Muscle layer of duodenum (tissue), 2 donors: ENCODE results near the gene IGSF3.

Experiments used
- H3K27ac ChIP-seq: one replicate; pipeline ENCODE4 v1.7.0; 2013; ENCODE audit warnings: mild to moderate bottlenecking, low read length
- H3K27me3 ChIP-seq: one replicate; pipeline ENCODE4 v1.7.0; 2013; ENCODE audit warnings: low read depth, mild to moderate bottlenecking, control low read depth, low read length
- H3K36me3 ChIP-seq, 2 donors: one replicate each; pipeline ENCODE4 v1.7.0; 2013; ENCODE audit warnings: low read length in 2 of 2, control low read depth in 1 of 2, mild to moderate bottlenecking in 1 of 2; ENCODE audit not compliant: insufficient read depth in 2 of 2, control insufficient read depth in 1 of 2
- H3K4me1 ChIP-seq, 2 donors: one replicate each; pipeline ENCODE4 v1.7.0; 2013; ENCODE audit warnings: low read length in 2 of 2, mild to moderate bottlenecking in 2 of 2, control low read depth in 1 of 2, moderate library complexity in 1 of 2; ENCODE audit not compliant: insufficient read depth in 2 of 2, control insufficient read depth in 1 of 2
- H3K4me3 ChIP-seq, 2 donors: one replicate each; pipeline ENCODE4 v1.7.0; 2013; ENCODE audit warnings: low read length in 2 of 2, low read depth in 1 of 2, mild to moderate bottlenecking in 1 of 2
- H3K9me3 ChIP-seq, 2 donors: one replicate each; pipeline ENCODE4 v1.7.0; 2013; ENCODE audit warnings: low read length in 2 of 2, control low read depth in 1 of 2, mild to moderate bottlenecking in 1 of 2; ENCODE audit not compliant: control insufficient read depth in 1 of 2
- donor health status: healthy.

The IGSF3 gene

GRCh38 chr1:116537040-116537831 lies 130.3 kb downstream of the IGSF3 start:
- H3K9me3 ChIP-seq: no peaks in the 10 kb centered on the region
- peaks cover 0 to 3% of the 10 kb centered on the region in 2 donors for H3K4me1 ChIP-seq
- H3K36me3 ChIP-seq: peaks cover 13 to 26% of the 10 kb centered on the region in 2 donors
- H3K27me3 ChIP-seq: no peaks in the 10 kb centered on the region
- no peak overlapping the region for H3K4me3 ChIP-seq
- no peak overlapping the region for H3K27ac ChIP-seq

DNA sequence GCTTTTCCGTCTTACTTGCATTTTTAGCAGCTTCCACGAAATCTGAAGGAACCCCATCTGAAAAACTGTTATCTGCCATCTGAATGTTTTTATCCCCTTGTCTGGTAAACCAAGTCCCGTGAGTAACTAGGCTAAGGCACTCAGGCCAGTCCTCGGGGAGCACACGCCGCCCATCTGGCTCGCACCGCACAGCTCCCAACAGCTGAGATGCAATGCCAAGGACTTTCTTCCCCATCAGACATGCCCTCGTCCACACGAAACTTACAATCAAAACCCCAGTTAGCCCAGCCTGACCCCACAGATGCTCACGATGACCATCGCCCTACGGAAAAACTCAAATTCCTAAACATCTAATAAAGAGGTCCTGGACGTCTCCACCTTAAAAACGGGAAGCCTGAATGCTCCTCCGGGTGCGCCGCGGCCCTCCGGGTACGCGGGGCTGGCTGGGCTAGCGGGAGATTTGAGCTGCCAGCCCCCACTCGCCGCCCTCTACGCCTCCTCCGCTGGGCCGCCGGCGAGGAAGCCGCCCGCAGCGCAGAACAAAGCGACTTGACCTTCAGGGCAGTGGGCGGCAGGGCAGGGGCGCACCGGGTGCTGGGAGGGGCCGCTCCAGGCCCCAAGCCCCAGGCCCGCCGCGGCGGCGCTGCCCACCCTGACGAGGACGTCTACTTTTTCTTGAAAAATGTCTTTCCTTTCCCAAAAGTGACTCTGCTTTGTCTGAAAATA lies 133.4 kb downstream of the IGSF3 start:
- peaks cover 0 to 3% of the 10 kb centered on the region in 2 donors for H3K4me1 ChIP-seq
- H3K4me3 ChIP-seq: no peak overlapping the region
- no peaks in the 10 kb centered on the region for H3K9me3 ChIP-seq
- H3K36me3 ChIP-seq: peaks cover 8 to 31% of the 10 kb centered on the region in 2 donors
- no peaks in the 10 kb centered on the region for H3K27me3 ChIP-seq
- H3K27ac ChIP-seq: no peak overlapping the region

- no peak overlapping the region for H3K27ac ChIP-seq
- H3K36me3 ChIP-seq: peaks cover 8 to 29% of the 10 kb centered on the region in 2 donors
- no peaks in the 10 kb centered on the region for H3K9me3 ChIP-seq
- no peak overlapping the region for H3K4me3 ChIP-seq
- H3K27me3 ChIP-seq: no peaks in the 10 kb centered on the region
- peaks cover 0 to under 1% of the 10 kb centered on the region in 2 donors for H3K4me1 ChIP-seq
Measured at GRCh38 chr1:116533429-116533820, 134.1 kb downstream of the IGSF3 start.

DNA sequence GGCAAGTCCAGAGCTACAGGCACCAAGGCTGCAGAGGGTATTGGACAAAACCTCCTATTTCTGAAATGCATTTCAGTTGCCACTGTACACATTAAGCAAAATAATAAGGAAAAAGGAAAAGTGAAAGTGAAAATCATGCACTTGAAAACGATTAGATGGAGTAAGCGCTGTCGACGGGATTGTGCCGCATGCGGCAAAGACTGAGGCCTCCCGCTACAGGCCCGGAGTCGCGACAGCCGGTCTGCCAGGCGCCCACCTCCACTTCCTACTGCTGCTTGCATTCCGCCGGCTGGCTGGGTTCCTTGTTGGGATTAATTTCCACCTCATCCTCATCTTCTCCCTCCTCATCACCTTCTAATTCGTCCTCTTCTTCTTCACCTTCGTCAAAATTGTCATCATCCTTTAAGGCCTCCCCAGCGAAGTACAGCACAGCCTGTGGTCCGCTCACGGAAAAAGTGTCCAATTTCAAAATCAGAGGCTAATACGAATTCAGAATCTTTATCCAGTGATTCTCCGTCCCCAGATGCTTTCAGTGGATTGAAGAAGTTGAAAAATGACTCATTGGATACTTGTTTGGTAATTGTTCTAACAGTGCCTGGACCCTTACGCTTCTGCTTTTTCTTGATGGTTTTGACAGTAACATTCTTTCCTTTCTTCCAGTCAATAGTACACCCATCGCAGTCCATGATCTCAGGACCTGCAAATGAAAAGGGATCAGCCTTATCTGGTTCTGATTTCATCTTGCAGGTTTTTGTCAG lies 134.7 kb downstream of the IGSF3 start:
- H3K4me1 ChIP-seq: no peaks in the 10 kb centered on the region

GRCh38 chr1:116531917-116532316 lies 135.6 kb downstream of the IGSF3 start:
- peaks cover 8 to 29% of the 10 kb centered on the region in 2 donors for H3K36me3 ChIP-seq
- no peaks in the 10 kb centered on the region for H3K27me3 ChIP-seq
- H3K4me3 ChIP-seq: no peak overlapping the region
- no peaks in the 10 kb centered on the region for H3K4me1 ChIP-seq
- H3K9me3 ChIP-seq: peaks cover 0 to 3% of the 10 kb centered on the region in 2 donors
- no peak overlapping the region for H3K27ac ChIP-seq

More for the DNA sequence above, 134.7 kb downstream of the IGSF3 start:
- Histone ChIP-seq H3K27me3 (no peaks in the 10 kb centered on the region), H3K9me3 (no peaks in the 10 kb centered on the region), H3K36me3 (peaks cover 8 to 29% of the 10 kb centered on the region in 2 donors), H3K4me3 (no peak overlapping the region), H3K27ac (no peak overlapping the region)

- Histone ChIP-seq H3K36me3 (peaks cover 0 to 19% of the 10 kb centered on the region in 2 donors), H3K4me3 (no peak overlapping the region), H3K27ac (no peak overlapping the region), H3K27me3 (no peaks in the 10 kb centered on the region), H3K4me1 (no peaks in the 10 kb centered on the region), H3K9me3 (peaks cover 0 to 3% of the 10 kb centered on the region in 2 donors)
Measured at GRCh38 chr1:116529681-116530080, 137.9 kb downstream of the IGSF3 start.

DNA sequence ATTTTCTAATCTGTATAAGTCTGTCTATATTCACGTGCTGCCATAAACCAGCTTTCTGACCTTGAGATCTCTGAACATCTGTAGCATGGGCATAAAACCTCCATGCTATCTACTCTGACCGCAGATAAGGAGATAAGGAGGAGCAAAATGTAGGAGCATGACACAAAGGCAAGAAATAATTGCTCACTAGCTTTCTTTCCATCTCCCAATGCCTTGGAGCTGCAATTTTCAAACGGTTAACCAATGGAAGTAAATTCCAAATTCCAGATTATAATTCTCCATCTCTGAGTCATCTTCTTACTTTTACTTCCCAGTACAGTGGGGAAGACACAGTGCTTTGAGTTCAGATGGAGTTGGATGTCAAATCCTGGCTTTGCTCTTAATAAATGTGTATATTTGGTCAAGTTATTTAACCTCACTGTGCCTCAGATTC lies 138.3 kb downstream of the IGSF3 start:
- Histone ChIP-seq H3K9me3 (peaks cover 0 to 3% of the 10 kb centered on the region in 2 donors), H3K4me3 (no peak overlapping the region), H3K36me3 (peaks cover 0 to 15% of the 10 kb centered on the region in 2 donors), H3K27ac (no peak overlapping the region), H3K4me1 (no peaks in the 10 kb centered on the region), H3K27me3 (no peaks in the 10 kb centered on the region)

- H3K4me1 ChIP-seq: no peaks in the 10 kb centered on the region
- no peaks in the 10 kb centered on the region for H3K27me3 ChIP-seq
- no peak overlapping the region for H3K4me3 ChIP-seq
- no peak overlapping the region for H3K27ac ChIP-seq
- peaks cover 0 to 8% of the 10 kb centered on the region in 2 donors for H3K36me3 ChIP-seq
- H3K9me3 ChIP-seq: peaks cover 0 to 3% of the 10 kb centered on the region in 2 donors
Measured at GRCh38 chr1:116528329-116529083, 139.0 kb downstream of the IGSF3 start.

DNA sequence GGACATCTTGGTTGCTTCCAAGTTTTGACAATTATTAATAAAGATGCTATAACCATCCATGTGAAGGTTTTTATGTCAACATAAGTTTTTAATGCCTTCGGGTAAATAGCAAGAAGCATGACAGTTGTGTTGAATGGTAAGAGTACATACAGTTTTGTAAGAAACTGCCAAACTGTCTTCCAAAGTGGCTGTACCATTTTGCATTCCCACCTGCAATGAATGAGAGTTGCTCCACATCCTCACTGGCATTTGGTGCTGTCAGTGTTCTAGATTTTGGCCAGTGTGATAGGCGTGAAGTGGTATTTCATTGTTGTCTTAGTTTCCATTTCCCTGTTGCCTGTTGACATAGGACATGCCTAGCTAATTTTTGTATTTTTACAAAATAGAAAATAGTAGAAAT lies 142.1 kb downstream of the IGSF3 start:
- no peak overlapping the region for H3K4me3 ChIP-seq
- no peaks in the 10 kb centered on the region for H3K36me3 ChIP-seq
- H3K9me3 ChIP-seq: peaks cover 0 to 3% of the 10 kb centered on the region in 2 donors
- no peaks in the 10 kb centered on the region for H3K4me1 ChIP-seq
- H3K27me3 ChIP-seq: no peaks in the 10 kb centered on the region
- no peak overlapping the region for H3K27ac ChIP-seq
